Endothelial cell of umbilical vein (primary cell): ENCODE data around the gene C19orf67. TPM values are rescaled to one million over a fixed set of nuclear protein-coding genes. Genes with fewer than 3 reads are reported as not detected.

Source experiments
- BruUV-seq: library from RNA; stranded (reverse); fragments of 400-500 nt; replicated peaks from 2 replicates; lab custom pipeline; 2021; lab: Mats Ljungman, UMichigan
- CTCF ChIA-PET: fragments of 300-600, 350-600 bp; sonication (Branson Sonifier 250); formaldehyde crosslinking; loops from one replicate; lab custom pipeline; 2021; ENCODE audit warnings: antibody characterized with exemption, inconsistent platforms; lab: Charles Lee
- POLR2A ChIA-PET: fragments of 300-600, 350-600 bp; sonication (Branson Sonifier 250); formaldehyde crosslinking; loops from one replicate; lab custom pipeline; 2021; ENCODE audit warnings: antibody characterized with exemption, inconsistent platforms; lab: Charles Lee
- DNase-seq: peaks from one replicate; pipeline ENCODE4 v3.0.0-alpha.2; 2011; ENCODE audit warnings: low read depth, low spot score
- FAIRE-seq: peaks from 2 replicates; lab custom pipeline; 2011; peaks lifted over from hg19 to GRCh38; lab: Jason Lieb, UNC
- H2AFZ ChIP-seq: 2 replicates; pipeline ENCODE4 v1.6.0; 2012; ENCODE audit warnings: low read depth, low read length, control low read depth, inconsistent platforms
- H3K27ac ChIP-seq: 2 replicates; pipeline ENCODE4 v1.5.1; 2011; ENCODE audit warnings: low read depth, mild to moderate bottlenecking, control low read depth, low read length, moderate library complexity; ENCODE audit not compliant: insufficient read depth
- H3K27me3 ChIP-seq, 2 experiments: 2 replicates each; pipeline versions ENCODE4 v1.6.0 to v1.6.1; 2011; ENCODE audit warnings: low read length in 2 of 2, mixed read lengths in 1 of 2; ENCODE audit not compliant: control insufficient read depth in 2 of 2, insufficient read depth in 2 of 2
- H3K36me3 ChIP-seq, 2 experiments: 2 replicates in 1 of 2; 3 replicates in 1 of 2; pipeline ENCODE4 v1.5.1; 2011; ENCODE audit warnings: low read length in 2 of 2, mild to moderate bottlenecking in 1 of 2, moderate library complexity in 1 of 2; ENCODE audit not compliant: control insufficient read depth in 2 of 2, insufficient read depth in 2 of 2; ENCODE audit errors: extremely low read depth in 1 of 2
- H3K4me1 ChIP-seq: 3 replicates; pipeline ENCODE4 v1.5.1; 2011; ENCODE audit warnings: mild to moderate bottlenecking, low read length; ENCODE audit not compliant: control insufficient read depth, insufficient read depth; ENCODE audit errors: extremely low read depth
- H3K4me2 ChIP-seq: 2 replicates; pipeline ENCODE4 v1.6.1; 2011; ENCODE audit warnings: low read length, control low read depth, mixed read lengths; ENCODE audit not compliant: insufficient read depth
- H3K4me3 ChIP-seq, 3 experiments: fragments of 200-600 bp in 1 of 3; sonication (generic), shearing (Covaris generic) in 1 of 3; replicated peaks in 1 of 3; 2 replicates each; pipeline ENCODE4 v1.5.1; 2011 to 2016; ENCODE audit warnings: control low read depth in 3 of 3, low read length in 3 of 3, mild to moderate bottlenecking in 2 of 3, inconsistent platforms in 1 of 3, low read depth in 1 of 3, moderate library complexity in 1 of 3; ENCODE audit not compliant: insufficient read depth in 1 of 3
- H3K79me2 ChIP-seq: 2 replicates; pipeline ENCODE4 v1.6.0; 2012; ENCODE audit warnings: low read length, inconsistent platforms; ENCODE audit not compliant: control insufficient read depth, insufficient read depth
- H3K9ac ChIP-seq: replicated peaks from 2 replicates; pipeline ENCODE3; 2011; ENCODE audit warnings: low read length, control low read depth; ENCODE audit not compliant: insufficient read depth; ENCODE audit errors: extremely low read depth
- H3K9me1 ChIP-seq: replicated peaks from 3 replicates; pipeline ENCODE4 v1.6.0; 2011; ENCODE audit warnings: mild to moderate bottlenecking, low read length; ENCODE audit not compliant: control insufficient read depth, insufficient read depth; ENCODE audit errors: extremely low read depth
- H3K9me3 ChIP-seq: replicated peaks from 2 replicates; pipeline ENCODE4 v1.5.1; 2012; ENCODE audit warnings: low read length, inconsistent platforms; ENCODE audit not compliant: control insufficient read depth, insufficient read depth
- H4K20me1 ChIP-seq: replicated peaks from 2 replicates; pipeline ENCODE3; 2011; ENCODE audit warnings: mild to moderate bottlenecking, low read length; ENCODE audit not compliant: control insufficient read depth, insufficient read depth; ENCODE audit errors: extremely low read depth
- CTCF ChIP-seq, 2 donors: IDR thresholded peaks; 1 replicate in 1 of 2; 2 replicates in 1 of 2; pipeline ENCODE4 v1.5.1; 2011; ENCODE audit warnings: low read length in 2 of 2, mild to moderate bottlenecking in 2 of 2, moderate library complexity in 2 of 2, control low read depth in 1 of 2, inconsistent platforms in 1 of 2, low read depth in 1 of 2; ENCODE audit not compliant: insufficient read depth in 1 of 2; ENCODE audit errors: extremely low read depth in 1 of 2
- EZH2 ChIP-seq: IDR thresholded peaks from 2 replicates; pipeline ENCODE4 v1.6.1; 2012; ENCODE audit warnings: borderline replicate concordance, low read depth, mild to moderate bottlenecking, moderate library complexity, low read length, inconsistent platforms; ENCODE audit not compliant: severe bottlenecking
- FOS ChIP-seq: IDR thresholded peaks from 2 replicates; pipeline ENCODE4 v1.6.1; 2011; ENCODE audit warnings: mild to moderate bottlenecking, low read length, moderate library complexity, borderline replicate concordance; ENCODE audit not compliant: insufficient read depth
- GATA2 ChIP-seq: IDR thresholded peaks from 2 replicates; pipeline ENCODE4 v1.7.0; 2011; ENCODE audit warnings: low read depth, mild to moderate bottlenecking, moderate library complexity, mixed read lengths, low read length; ENCODE audit not compliant: insufficient read length, insufficient read depth
- JUN ChIP-seq: IDR thresholded peaks from 2 replicates; pipeline ENCODE4 v1.6.1; 2011; ENCODE audit warnings: borderline replicate concordance, low read depth; ENCODE audit not compliant: insufficient read length, insufficient read depth
- MAX ChIP-seq: IDR thresholded peaks from 2 replicates; pipeline ENCODE4 v1.6.1; 2011; ENCODE audit not compliant: insufficient read depth, insufficient read length
- MYC ChIP-seq: IDR thresholded peaks from one replicate; pipeline ENCODE4 v1.6.1; 2011; ENCODE audit warnings: mild to moderate bottlenecking, low read depth, low read length
- POLR2A ChIP-seq: IDR thresholded peaks from 2 replicates; pipeline ENCODE4 v1.6.1; 2012; ENCODE audit warnings: low read depth, mild to moderate bottlenecking, control low read depth, low read length
- POLR2AphosphoS5 ChIP-seq: IDR thresholded peaks from 2 replicates; pipeline ENCODE4 v1.6.1; 2012; ENCODE audit warnings: low read depth, mild to moderate bottlenecking, control low read depth, low read length, moderate library complexity; ENCODE audit not compliant: insufficient read depth
- dilution Hi-C: fragments of 300-500 bp; cut with MboI; formaldehyde crosslinking; loops from one replicate; pipeline ENCODE4 v1.15.0; 2019; ENCODE audit warnings: low sequenced_read_pairs; ENCODE audit not compliant: extremely low pct_ligation_motif_present
- intact Hi-C: fragments of 100-400 bp; cut with micrococcal nuclease; formaldehyde crosslinking; loops from one replicate; pipeline ENCODE4 v1.10.0; 2022
- polyA plus RNA-seq, 4 experiments: library from polyadenylated mRNA; depleted of rRNA in 3 of 4; stranded (reverse) in 3 of 4; unstranded in 1 of 4; fragments of >200 nt; gene quantifications; 2 replicates each; pipeline versions ENCODE4 v1.2.1 to v1.2.3, GENCODE V29; 2011 to 2012; ENCODE audit warnings: missing spikeins in 1 of 4
- total RNA-seq: library from RNA; stranded (reverse); gene quantifications from 2 replicates; pipeline ENCODE4 v1.2.3, GENCODE V29; 2021

C19orf67 gene
- total and polyA plus RNA-seq, 2 donors (not counting 3 experiments of a cell fraction or from before 2014, with no cell fraction given): 0.55 TPM; not detected in 1

GRCh38 chr19:14112051-14112808 lies 26.6 kb upstream of the C19orf67 start:
- DNase-seq (no peak), FAIRE-seq (no peak)
- no peaks in the 10 kb centered on the region for H3K27me3 ChIP-seq
- H3K4me2 ChIP-seq: no peak overlapping the region
- H3K27ac ChIP-seq: no peak overlapping the region
- H3K4me3 ChIP-seq: no peak overlapping the region
- H3K4me1 ChIP-seq: peaks cover 19% of the 10 kb centered on the region
- no peaks in the 10 kb centered on the region for H3K36me3 ChIP-seq
- POLR2A ChIA-PET: interaction anchor here (0.7 kb wide), 1 partner anchor 24 kb away, joined by 3 read pairs; the partner anchor contains the start of gene ASF1B
- CTCF ChIA-PET: interaction anchor here (0.7 to 4.8 kb wide), 4 partner anchors 24 to 93 kb away, joined by 3 to 27 read pairs (median 4); partner anchors contain the start of gene ASF1B
- H2AFZ ChIP-seq: no peak overlapping the region
- H3K79me2 ChIP-seq: peaks cover 30% of the 10 kb centered on the region
- BruUV-seq: no TSS peak
- no peak for TF ChIP-seq EZH2
- no peak for TF ChIP-seq JUN
- no peak for TF ChIP-seq MAX
- TF ChIP-seq MYC: no peak
- H3K9me3 ChIP-seq: no peaks in the 10 kb centered on the region
- dilution Hi-C loops: no loop called here
- intact Hi-C loops: no loop called here
- H3K9ac ChIP-seq: no peak overlapping the region
- no peaks in the 10 kb centered on the region for H3K9me1 ChIP-seq
- no peaks in the 10 kb centered on the region for H4K20me1 ChIP-seq

- Histone ChIP-seq H3K27ac (no peak overlapping the region), H3K9me3 (no peaks in the 10 kb centered on the region), H3K36me3 (peaks cover 0 to 1% of the 10 kb centered on the region in 2 experiments), H3K4me3 (no peak overlapping the region), H3K4me1 (peaks cover 17% of the 10 kb centered on the region), H3K9me1 (no peaks in the 10 kb centered on the region), H3K27me3 (no peaks in the 10 kb centered on the region), H3K4me2 (no peak overlapping the region), H4K20me1 (no peaks in the 10 kb centered on the region), H2AFZ (no peak overlapping the region), H3K79me2 (peaks cover 22% of the 10 kb centered on the region), H3K9ac (no peak overlapping the region)
- DNase-seq: no peak
- no peak for FAIRE-seq
- no peak for TF ChIP-seq MAX
- TF ChIP-seq JUN: no peak
- no peak for TF ChIP-seq POLR2AphosphoS5
- no peak for TF ChIP-seq MYC
- no peak for TF ChIP-seq CTCF (IDR thresholded peaks at IDR 0.05; ENCODE audit: extremely low read depth in 1 of 2, insufficient read depth in 1 of 2, low read depth in 1 of 2, low read length in 2 of 2)
- TF ChIP-seq FOS: no peak
- TF ChIP-seq EZH2: no peak
- no peak for TF ChIP-seq GATA2
- no peak for TF ChIP-seq POLR2A
- ChIA-PET POLR2A (no interaction called here), CTCF (interaction anchor here (0.7 kb wide), 1 partner anchor 92 kb away, joined by 3 read pairs; no protein-coding TSS in a partner anchor)
- dilution Hi-C loops (no loop called here), intact Hi-C loops (no loop called here)
- BruUV-seq: no TSS peak
Measured at GRCh38 chr19:14111486-14111885, 25.9 kb upstream of the C19orf67 start.
